GM12873 (cell line): Measurements from ENCODE around the gene ANXA4.

Experiments used
- CTCF ChIP-seq: IDR thresholded peaks from 2 replicates; pipeline ENCODE4 v1.5.1; 2012; ENCODE audit warnings: low read depth, mild to moderate bottlenecking, moderate library complexity, low read length, control low read depth; ENCODE audit not compliant: insufficient read depth; ENCODE audit errors: missing control alignments

ANXA4 gene

GRCh38 chr2:69810550-69810949 is 68.6 kb downstream of the ANXA4 start:
- no peak for TF ChIP-seq CTCF

GRCh38 chr2:69811018-69811417 is 69.1 kb downstream of the ANXA4 start:
- TF ChIP-seq CTCF, result no peak

GRCh38 chr2:69811591-69811990 is 69.7 kb downstream of the ANXA4 start:
- TF ChIP-seq CTCF, result no peak

GRCh38 chr2:69815717-69816116 is 73.8 kb downstream of the ANXA4 start:
- TF ChIP-seq CTCF, result no peak

GRCh38 chr2:69816923-69817542 is 75.1 kb downstream of the ANXA4 start:
- TF ChIP-seq CTCF, result peak; percentile 78

GRCh38 chr2:69817729-69818501 is 76.0 kb downstream of the ANXA4 start:
- no peak for TF ChIP-seq CTCF

GRCh38 chr2:69827796-69828540 is 86.0 kb downstream of the ANXA4 start:
- TF ChIP-seq CTCF, result no peak
